GM23338 (cell line): ENCODE data around the gene FRYL. TPM values are rescaled to one million over a fixed set of nuclear protein-coding genes. Genes with fewer than 3 reads are reported as not detected.

Source experiments
- ATAC-seq: fragments of 200-7000 bp; cut with Tn5 transposase; 3 replicates; pipeline ENCODE4 v1.9.1; 2020
- DNase-seq: peaks from one replicate; pipeline ENCODE4 v3.0.0-alpha.2; 2015; ENCODE audit warnings: low spot score
- H2AFZ ChIP-seq: fragments of 200-600 bp; sonication (generic); 2 replicates; pipeline ENCODE4 v1.8.0; 2016; ENCODE audit warnings: antibody characterized with exemption, mild to moderate bottlenecking, moderate library complexity
- H3F3A ChIP-seq: fragments of 200-600 bp; sonication (generic); replicated peaks from 2 replicates; pipeline ENCODE4 v1.8.0; 2017; ENCODE audit warnings: antibody characterized with exemption, mixed run types, low read depth
- H3K27ac ChIP-seq: fragments of 200-600 bp; sonication (generic); 2 replicates; pipeline ENCODE4 v1.6.1; 2016; ENCODE audit warnings: low read depth
- H3K27me3 ChIP-seq: fragments of 200-600 bp; sonication (generic); 2 replicates; pipeline ENCODE4 v1.8.0; 2016; ENCODE audit warnings: mild to moderate bottlenecking, mixed run types, moderate library complexity; ENCODE audit not compliant: insufficient read depth
- H3K36me3 ChIP-seq: fragments of 200-600 bp; sonication (generic); 2 replicates; pipeline ENCODE4 v1.8.0; 2016; ENCODE audit warnings: mild to moderate bottlenecking; ENCODE audit not compliant: insufficient read depth
- H3K4me1 ChIP-seq: fragments of 200-600 bp; sonication (generic); 2 replicates; pipeline ENCODE4 v1.8.0; 2016; ENCODE audit warnings: mild to moderate bottlenecking, moderate library complexity; ENCODE audit not compliant: insufficient read depth
- H3K4me2 ChIP-seq: fragments of 200-600 bp; sonication (generic); 2 replicates; pipeline ENCODE4 v1.7.1; 2017; ENCODE audit warnings: mixed run types
- H3K4me3 ChIP-seq: fragments of 200-600 bp; sonication (generic); 2 replicates; pipeline ENCODE4 v1.6.1; 2016; ENCODE audit warnings: mixed run types
- H3K79me2 ChIP-seq: fragments of 200-600 bp; sonication (generic); replicated peaks from 2 replicates; pipeline ENCODE4 v1.8.0; 2017; ENCODE audit warnings: mild to moderate bottlenecking; ENCODE audit not compliant: insufficient read depth
- H3K9me2 ChIP-seq: fragments of 200-600 bp; sonication (generic); 2 replicates; pipeline ENCODE4 v1.8.0; 2017; ENCODE audit not compliant: insufficient read depth
- H4K20me1 ChIP-seq: fragments of 200-600 bp; sonication (generic); replicated peaks from 2 replicates; pipeline ENCODE4 v1.8.0; 2017; ENCODE audit warnings: mild to moderate bottlenecking; ENCODE audit not compliant: insufficient read depth
- H3K27ac Mint-ChIP-seq: 2 replicates; pipeline ENCODE4 v1.8.0; 2020; ENCODE audit warnings: inconsistent platforms, mild to moderate bottlenecking, moderate library complexity, mixed read lengths
- H3K27me3 Mint-ChIP-seq: 3 replicates; pipeline ENCODE4 v1.8.0; 2022; ENCODE audit warnings: low read depth, mild to moderate bottlenecking, moderate library complexity, mixed read lengths, inconsistent platforms; ENCODE audit not compliant: insufficient read depth, poor library complexity
- H3K36me3 Mint-ChIP-seq: 3 replicates; pipeline ENCODE4 v1.8.0; 2021; ENCODE audit warnings: low read depth, mild to moderate bottlenecking, inconsistent platforms, moderate library complexity, mixed read lengths
- H3K4me1 Mint-ChIP-seq: 3 replicates; pipeline ENCODE4 v1.8.0; 2020; ENCODE audit warnings: mild to moderate bottlenecking, inconsistent platforms, mixed read lengths
- H3K4me3 Mint-ChIP-seq: 3 replicates; pipeline ENCODE4 v1.8.0; 2021; ENCODE audit warnings: moderate library complexity, mild to moderate bottlenecking, inconsistent platforms, mixed read lengths
- H3K9me3 Mint-ChIP-seq: 3 replicates; pipeline ENCODE4 v1.8.0; 2020; ENCODE audit warnings: moderate library complexity, mild to moderate bottlenecking, inconsistent platforms, mixed read lengths
- CREB1 ChIP-seq: fragments of 250-450 bp; sonication (Bioruptor Pico); IDR thresholded peaks from 2 replicates; pipeline ENCODE4 v1.5.0; 2020; ENCODE audit warnings: low read depth, mild to moderate bottlenecking, moderate library complexity
- CTCF ChIP-seq, 2 experiments: fragments of 200-600 bp in 1 of 2; sonication (generic) in 1 of 2; conservative IDR thresholded peaks; 2 replicates each; pipeline versions ENCODE4 v1.5.1 to v1.6.1; 2016 to 2017; ENCODE audit warnings: antibody characterized with exemption in 2 of 2, low read depth in 2 of 2, mild to moderate bottlenecking in 2 of 2, moderate library complexity in 1 of 2
- ETS1 ChIP-seq: IDR thresholded peaks from 2 replicates; pipeline ENCODE4 v1.6.1; 2016; ENCODE audit warnings: antibody characterized with exemption
- EZH2 ChIP-seq: fragments of 200-600 bp; sonication (generic); IDR thresholded peaks from one replicate; pipeline ENCODE4 v1.8.0; 2017; ENCODE audit warnings: antibody characterized with exemption, mild to moderate bottlenecking, low read depth; ENCODE audit not compliant: unreplicated experiment
- EZH2phosphoT487 ChIP-seq: fragments of 200-600 bp; sonication (generic); IDR thresholded peaks from one replicate; pipeline ENCODE4 v1.8.1; 2018; ENCODE audit warnings: antibody characterized with exemption; ENCODE audit not compliant: unreplicated experiment
- JUNB ChIP-seq: IDR thresholded peaks from one replicate; pipeline ENCODE4 v1.6.1; 2016; ENCODE audit warnings: antibody characterized with exemption; ENCODE audit not compliant: unreplicated experiment
- NANOG ChIP-seq: IDR thresholded peaks from 2 replicates; pipeline ENCODE4 v1.6.1; 2016; ENCODE audit warnings: antibody characterized with exemption, borderline replicate concordance
- POLR2AphosphoS5 ChIP-seq: IDR thresholded peaks from 2 replicates; pipeline ENCODE4 v1.6.1; 2016; ENCODE audit warnings: antibody characterized with exemption, low read depth
- REST ChIP-seq: IDR thresholded peaks from one replicate; pipeline ENCODE4 v1.6.1; 2018; ENCODE audit warnings: antibody characterized with exemption; ENCODE audit not compliant: unreplicated experiment
- STAT1 ChIP-seq: IDR thresholded peaks from one replicate; pipeline ENCODE4 v1.6.1; 2016; ENCODE audit warnings: antibody characterized with exemption; ENCODE audit not compliant: unreplicated experiment
- ZNF114 ChIP-seq: fragments of 250-450 bp; sonication (Bioruptor Pico); IDR thresholded peaks from 2 replicates; pipeline ENCODE4 v1.5.0; 2020; ENCODE audit warnings: mild to moderate bottlenecking, moderate library complexity
- ZNF331 ChIP-seq: fragments of 250-450 bp; sonication (Bioruptor Pico); IDR thresholded peaks from 2 replicates; pipeline ENCODE4 v1.5.0; 2020; ENCODE audit warnings: low read depth, mild to moderate bottlenecking, moderate library complexity
- ZNF462 ChIP-seq: fragments of 250-450 bp; sonication (Bioruptor Pico); IDR thresholded peaks from 2 replicates; pipeline ENCODE4 v1.5.0; 2020; ENCODE audit warnings: mild to moderate bottlenecking, moderate library complexity
- polyA plus RNA-seq: library from polyadenylated mRNA; unstranded; fragments of >200 nt; fragmentation: Nextera tagmentation; extraction: Ambion mirVana; gene quantifications from 2 replicates; pipeline ENCODE4 v1.2.1, GENCODE V29; 2016
- total RNA-seq: library from RNA; depleted of rRNA; stranded (reverse); fragments of >200 nt; shearing (Covaris generic); gene quantifications from 2 replicates; pipeline ENCODE4 v1.2.3, GENCODE V29; 2014

The FRYL gene
- total and polyA plus RNA-seq, 2 experiments from 2014 or later: 30.7 to 53.3 TPM

- Histone ChIP-seq H3K4me2 (no peak overlapping the region), H4K20me1 (no peaks in the 10 kb centered on the region; the same call in 1 of the 2 replicates), H3K36me3 (peaks cover 3% of the 10 kb centered on the region; the same call in 1 of the 2 replicates), H3K27ac (no peak overlapping the region), H3K79me2 (no peaks in the 10 kb centered on the region), H3K4me3 (no peak overlapping the region), H3K9me2 (no peaks in the 10 kb centered on the region), H3K27me3 (no peaks in the 10 kb centered on the region), H3F3A (no peaks in the 10 kb centered on the region), H2AFZ (no peak overlapping the region), H3K4me1 (no peaks in the 10 kb centered on the region)
- Mint-ChIP-seq H3K27ac (no peak overlapping the region), H3K9me3 (no peaks in the 10 kb centered on the region), H3K36me3 (peaks cover 7% of the 10 kb centered on the region; the same call in 2 of the 3 replicates), H3K4me1 (no peaks in the 10 kb centered on the region), H3K4me3 (no peak overlapping the region), H3K27me3 (peaks cover 2% of the 10 kb centered on the region)
- DNase-seq (no peak), ATAC-seq (no peak)
- TF ChIP-seq ZNF114 (CRISPR knock-in tag): no peak
- TF ChIP-seq STAT1: no peak
- no peak for TF ChIP-seq JUNB
- TF ChIP-seq EZH2: no peak
- TF ChIP-seq EZH2phosphoT487: no peak
- TF ChIP-seq NANOG: no peak
- TF ChIP-seq CTCF (conservative IDR thresholded peaks at IDR 0.05; ENCODE audit: low read depth in 2 of 2): no peak
- TF ChIP-seq ZNF331 (CRISPR knock-in tag): no peak
- TF ChIP-seq ETS1: no peak
- TF ChIP-seq POLR2AphosphoS5: no peak
- TF ChIP-seq REST: no peak
- TF ChIP-seq ZNF462 (CRISPR knock-in tag): no peak
- TF ChIP-seq CREB1 (CRISPR knock-in tag): no peak
These were observed 214.6 kb downstream of the FRYL start for GRCh38 chr4:48565362-48566033.
